HepG2 (cell line): ENCODE results near the gene COQ4. TPM values are rescaled to one million over a fixed set of nuclear protein-coding genes. Genes with fewer than 3 reads are reported as not detected.

Experiments used
- AGO1 ChIP-seq: fragments of 200-400 bp; formaldehyde crosslinking; IDR thresholded peaks from 2 replicates; pipeline ENCODE4 v1.6.1; 2017; ENCODE audit warnings: mild to moderate bottlenecking, low read depth, low read length, moderate library complexity; ENCODE audit not compliant: poor library complexity, severe bottlenecking
- ARID2 ChIP-seq: sonication (generic); formaldehyde crosslinking; IDR thresholded peaks from 2 replicates; pipeline ENCODE4 v1.8.1; 2022; ENCODE audit warnings: mild to moderate bottlenecking, missing genetic modification reagents, borderline replicate concordance
- ATF3 ChIP-seq: sonication (generic); formaldehyde crosslinking; IDR thresholded peaks from 2 replicates; pipeline ENCODE4 v1.4.0; 2020; ENCODE audit warnings: missing genetic modification reagents
- ATM ChIP-seq: fragments of 450-650 bp; IDR thresholded peaks from 2 replicates; pipeline ENCODE4 v1.7.1; 2017; ENCODE audit warnings: mild to moderate bottlenecking, borderline replicate concordance
- CC2D1A ChIP-seq: sonication (generic); formaldehyde crosslinking; IDR thresholded peaks from 2 replicates; pipeline ENCODE4 v1.8.1; 2023; ENCODE audit warnings: mild to moderate bottlenecking, missing genetic modification reagents
- CENPT ChIP-seq: sonication (generic); formaldehyde crosslinking; IDR thresholded peaks from 2 replicates; pipeline ENCODE4 v1.8.0; 2022; ENCODE audit warnings: low read depth, mild to moderate bottlenecking, moderate library complexity, missing genetic modification reagents
- CHCHD3 ChIP-seq: sonication (generic); formaldehyde crosslinking; IDR thresholded peaks from 2 replicates; pipeline ENCODE4 v1.8.0; 2022; ENCODE audit warnings: mild to moderate bottlenecking, missing genetic modification reagents, moderate library complexity
- DBP ChIP-seq: sonication (generic); formaldehyde crosslinking; IDR thresholded peaks from 2 replicates; pipeline ENCODE4 v1.4.0; 2020; ENCODE audit warnings: missing genetic modification reagents; ENCODE audit errors: not compliant biosample characterization
- HOXA7 ChIP-seq: sonication (generic); formaldehyde crosslinking; IDR thresholded peaks from 2 replicates; pipeline ENCODE4 v1.8.1; 2022; ENCODE audit warnings: mild to moderate bottlenecking, missing genetic modification reagents, moderate library complexity
- KDM1A ChIP-seq: IDR thresholded peaks from 2 replicates; pipeline ENCODE4 v1.6.1; 2016; ENCODE audit warnings: missing compliant biosample characterization
- KLF9 ChIP-seq: IDR thresholded peaks from 2 replicates; pipeline ENCODE4 v1.6.1; 2016; ENCODE audit warnings: low read depth
- MATR3 ChIP-seq: sonication (generic); formaldehyde crosslinking; IDR thresholded peaks from 2 replicates; pipeline ENCODE4 v1.4.0; 2020; ENCODE audit warnings: missing genetic modification reagents
- MEIS2 ChIP-seq: sonication (generic); formaldehyde crosslinking; IDR thresholded peaks from 2 replicates; pipeline ENCODE4 v1.9.0; 2021; ENCODE audit warnings: mild to moderate bottlenecking, missing genetic modification reagents
- MIXL1 ChIP-seq: IDR thresholded peaks from 2 replicates; pipeline ENCODE4 v1.6.1; 2016
- MXD4 ChIP-seq: IDR thresholded peaks from 2 replicates; pipeline ENCODE4 v1.6.1; 2016; ENCODE audit warnings: mild to moderate bottlenecking, missing biosample characterization, missing genetic modification reagents
- NCOR1 ChIP-seq: fragments of 200-600 bp; sonication (generic); IDR thresholded peaks from 2 replicates; pipeline ENCODE4 v1.7.0; 2017; ENCODE audit warnings: antibody characterized with exemption, low read length, borderline replicate concordance
- PHF8 ChIP-seq: sonication (generic); formaldehyde crosslinking; IDR thresholded peaks from 2 replicates; pipeline ENCODE4 v1.5.0; 2020; ENCODE audit warnings: missing genetic modification reagents
- SALL1 ChIP-seq: sonication (generic); formaldehyde crosslinking; IDR thresholded peaks from 2 replicates; pipeline ENCODE4 v1.8.0; 2022; ENCODE audit warnings: mild to moderate bottlenecking, missing genetic modification reagents
- SMARCC2 ChIP-seq: fragments of 450-650 bp; IDR thresholded peaks from 2 replicates; pipeline ENCODE4 v1.6.1; 2017; ENCODE audit warnings: antibody characterized with exemption, mild to moderate bottlenecking
- TBX2 ChIP-seq: sonication (generic); formaldehyde crosslinking; IDR thresholded peaks from 2 replicates; pipeline ENCODE4 v1.5.0; 2020; ENCODE audit warnings: missing genetic modification reagents, mild to moderate bottlenecking, borderline replicate concordance
- TFDP1 ChIP-seq: IDR thresholded peaks from 2 replicates; pipeline ENCODE4 v1.6.1; 2016; ENCODE audit warnings: missing compliant biosample characterization, missing genetic modification reagents, borderline replicate concordance
- TGIF2 ChIP-seq: IDR thresholded peaks from 2 replicates; pipeline ENCODE4 v1.6.1; 2016; ENCODE audit warnings: control low read depth, missing compliant biosample characterization
- ZKSCAN1 ChIP-seq: fragments of 150-350 bp; IDR thresholded peaks from 2 replicates; pipeline ENCODE4 v1.6.1; 2014; ENCODE audit warnings: low read length
- ZNF446 ChIP-seq: sonication (generic); formaldehyde crosslinking; IDR thresholded peaks from 2 replicates; pipeline ENCODE4 v1.5.0; 2020; ENCODE audit warnings: mild to moderate bottlenecking, missing genetic modification reagents
- ZNF577 ChIP-seq: sonication (generic); formaldehyde crosslinking; IDR thresholded peaks from 2 replicates; pipeline ENCODE4 v1.4.0; 2020; ENCODE audit warnings: mild to moderate bottlenecking, low read depth, missing genetic modification reagents, borderline replicate concordance
- ZNF598 ChIP-seq: sonication (generic); formaldehyde crosslinking; IDR thresholded peaks from 2 replicates; pipeline ENCODE4 v1.5.1; 2020; ENCODE audit warnings: mild to moderate bottlenecking, missing genetic modification reagents, borderline replicate concordance
- ZNF605 ChIP-seq: sonication (generic); formaldehyde crosslinking; IDR thresholded peaks from 2 replicates; pipeline ENCODE4 v1.8.0; 2022; ENCODE audit warnings: mild to moderate bottlenecking, missing genetic modification reagents
- ZNF660 ChIP-seq: sonication (generic); formaldehyde crosslinking; IDR thresholded peaks from 2 replicates; pipeline ENCODE4 v1.5.1; 2020; ENCODE audit warnings: mild to moderate bottlenecking, low read depth, missing genetic modification reagents, borderline replicate concordance
- ZZZ3 ChIP-seq: sonication (generic); formaldehyde crosslinking; IDR thresholded peaks from 2 replicates; pipeline ENCODE4 v1.4.0; 2020; ENCODE audit warnings: missing genetic modification reagents, mild to moderate bottlenecking, borderline replicate concordance
- polyA plus RNA-seq, 8 experiments: library from polyadenylated mRNA; depleted of rRNA in 3 of 8; stranded (reverse) in 7 of 8; unstranded in 1 of 8; fragments of >200 nt; fragmentation: Illumina TruSeq in 4 of 8; extraction: Trizol in 4 of 8; gene quantifications; 2 replicates each; pipeline versions ENCODE4 v1.2.1 to v1.2.3, GENCODE V29; 2011 to 2016; ENCODE audit warnings: low read depth in 4 of 8, missing spikeins in 1 of 8, mixed read lengths in 1 of 8; ENCODE audit not compliant: insufficient read depth in 1 of 8
- total RNA-seq, 5 experiments: library from RNA; depleted of rRNA; stranded (reverse); fragments of >200 nt; fragmentation: Illumina TruSeq; extraction: Trizol; gene quantifications; 2 replicates each; pipeline ENCODE4 v1.2.3, GENCODE V29; 2016; ENCODE audit warnings: low read depth in 1 of 5
- TF ChIP-seq, protein P1 (sequence below): IDR thresholded peaks from 2 replicates; pipeline ENCODE4 v1.6.1; 2016

The COQ4 gene
- total and polyA plus RNA-seq, 2 of the 13 experiments (the other 11 are each of a cell fraction or from before 2014, with no cell fraction given): 26.1 to 36.0 TPM

DNA sequence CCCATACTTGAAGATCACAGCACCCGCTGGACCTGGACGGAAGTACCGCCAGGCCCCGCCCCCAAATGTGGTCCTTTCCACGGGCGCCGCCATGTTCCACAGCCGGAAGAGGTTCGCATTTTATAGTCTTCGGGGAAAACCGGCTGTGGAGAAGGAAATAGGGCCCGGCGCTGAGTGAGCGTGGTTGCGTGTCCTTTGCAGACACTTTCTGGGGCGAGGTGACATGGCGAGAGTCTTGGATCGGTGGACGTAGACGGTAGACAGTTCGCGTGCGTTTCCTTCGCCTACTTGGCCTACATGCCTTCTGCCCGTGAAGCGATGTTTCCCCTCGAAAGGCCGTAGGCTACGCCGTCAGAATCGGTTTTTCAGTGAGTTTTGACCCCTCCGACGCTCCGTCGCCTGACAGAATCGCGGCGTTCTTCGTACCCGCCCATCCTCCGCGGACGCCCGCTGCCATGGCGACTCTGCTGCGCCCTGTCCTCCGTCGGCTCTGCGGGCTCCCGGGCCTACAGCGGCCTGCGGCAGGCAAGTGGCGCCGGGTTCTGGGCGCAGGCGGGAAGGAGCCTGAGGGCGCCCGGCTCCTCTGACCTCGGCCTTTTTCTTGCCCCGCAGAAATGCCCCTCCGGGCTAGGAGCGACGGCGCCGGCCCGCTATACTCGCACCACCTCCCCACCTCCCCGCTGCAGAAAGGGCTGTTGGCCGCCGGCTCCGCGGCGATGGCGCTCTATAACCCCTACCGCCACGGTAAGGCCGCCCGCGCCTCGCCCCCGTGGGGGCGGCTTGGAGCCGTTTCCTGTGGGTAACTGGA is at the start of gene COQ4, which contains the start of gene TRUB2 (continued):
- TF ChIP-seq ZNF446 (0 out of 2 replicates have a peak, but pooled peaks have one; percentile 37), SMARCC2 (no peak), NCOR1 (peak; percentile 47; the same call in 1 of the 2 replicates), KDM1A (no peak), ATF3 (CRISPR knock-in tag) (no peak), HOXA7 (CRISPR knock-in tag) (no peak), MXD4 (peak; percentile 85; the same call in 1 of the 2 replicates), PHF8 (CRISPR knock-in tag) (peak; percentile 89), ARID2 (CRISPR knock-in tag) (peak; percentile 54; the same call in 1 of the 2 replicates), ZNF577 (CRISPR knock-in tag) (no peak), DBP (CRISPR knock-in tag) (no peak), CC2D1A (CRISPR knock-in tag) (no peak), TFDP1 (CRISPR knock-in tag) (peak; percentile 40; the same call in 1 of the 2 replicates), CENPT (CRISPR knock-in tag) (0 out of 2 replicates have a peak, but pooled peaks have one; percentile 32), ZNF660 (no peak), MIXL1 (no peak), AGO1 (no peak), MATR3 (no peak), KLF9 (no peak), ZNF605 (no peak; the same call in 1 of the 2 replicates), ZKSCAN1 (no peak), TBX2 (CRISPR knock-in tag) (peak; percentile 87), CHCHD3 (CRISPR knock-in tag) (no peak), TGIF2 (CRISPR knock-in tag) (no peak; the same call in 1 of the 2 replicates), ZZZ3 (CRISPR knock-in tag) (peak; percentile 81; the same call in 1 of the 2 replicates), ZNF598 (0 out of 2 replicates have a peak, but pooled peaks have one; percentile 43), SALL1 (CRISPR knock-in tag) (peak; percentile 88), MEIS2 (CRISPR knock-in tag) (peak; percentile 22; the same call in 1 of the 2 replicates), ATM (no peak)
- TF ChIP-seq, protein P1, sequence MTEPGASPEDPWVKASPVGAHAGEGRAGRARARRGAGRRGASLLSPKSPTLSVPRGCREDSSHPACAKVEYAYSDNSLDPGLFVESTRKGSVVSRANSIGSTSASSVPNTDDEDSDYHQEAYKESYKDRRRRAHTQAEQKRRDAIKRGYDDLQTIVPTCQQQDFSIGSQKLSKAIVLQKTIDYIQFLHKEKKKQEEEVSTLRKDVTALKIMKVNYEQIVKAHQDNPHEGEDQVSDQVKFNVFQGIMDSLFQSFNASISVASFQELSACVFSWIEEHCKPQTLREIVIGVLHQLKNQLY (CRISPR knock-in tag): no peak
